ENCODE measurements around the gene OAT.
A peak's percentile ranks its signal among the peaks of the same experiment; 100 is the strongest.

Gene OAT

GRCh38 chr10:124418726-124419501 is at the start of gene OAT:
Gene OAT, minus strand, starts transcription at chr10:124418923. Its CDS starts 6,752 bp downstream, at chr10:124412171.
- peak; percentile 57 for DNase-seq

GRCh38 chr10:124467165-124467564 is 48.4 kb upstream of the OAT start:
- DNase-seq = no peak

GRCh38 chr10:124465777-124466488 is 47.2 kb upstream of the OAT start:
- DNase-seq = no peak

GRCh38 chr10:124465003-124465776 is 46.5 kb upstream of the OAT start:
- no peak for DNase-seq

GRCh38 chr10:124464028-124464965 is 45.6 kb upstream of the OAT start:
- no peak for DNase-seq

GRCh38 chr10:124462348-124462695 is 43.6 kb upstream of the OAT start:
- DNase-seq = no peak

- no peak for DNase-seq
Measured at GRCh38 chr10:124461642-124462347, 43.1 kb upstream of the OAT start, which contains the start of gene LHPP. Gene LHPP, plus strand, starts transcription at chr10:124461823. Its CDS starts 40 bp downstream, at chr10:124461863.

GRCh38 chr10:124460144-124460543 is 41.4 kb upstream of the OAT start:
- no peak for DNase-seq

GRCh38 chr10:124459395-124459794 is 40.7 kb upstream of the OAT start:
- DNase-seq = no peak

- no peak for DNase-seq
Measured at GRCh38 chr10:124458889-124459288, 40.2 kb upstream of the OAT start.

GRCh38 chr10:124458473-124458872 is 39.8 kb upstream of the OAT start:
- no peak for DNase-seq

GRCh38 chr10:124455441-124455840 is 36.7 kb upstream of the OAT start:
- DNase-seq = no peak

GRCh38 chr10:124453960-124454610 is 35.4 kb upstream of the OAT start:
- no peak for DNase-seq

GRCh38 chr10:124451276-124451675 is 32.6 kb upstream of the OAT start:
- DNase-seq = no peak

- no peak for DNase-seq
Measured at GRCh38 chr10:124450783-124451057, 32.0 kb upstream of the OAT start.

GRCh38 chr10:124450012-124450782 is 31.5 kb upstream of the OAT start, which contains the start of gene NKX1-2:
Gene NKX1-2, minus strand, starts transcription at chr10:124450035. Its CDS starts 92 bp downstream, at chr10:124449943.
- DNase-seq = no peak

- DNase-seq = no peak
Measured at GRCh38 chr10:124449170-124450011, 30.7 kb upstream of the OAT start.

- no peak for DNase-seq
Measured at GRCh38 chr10:124448696-124449169, 30.0 kb upstream of the OAT start.

- DNase-seq = no peak
Measured at GRCh38 chr10:124447751-124448466, 29.2 kb upstream of the OAT start.
